A673 (cell line): ENCODE measurements around the gene MTMR2. TPM values are rescaled to one million over a fixed set of nuclear protein-coding genes. Genes with fewer than 3 reads are reported as not detected.

Experiments
- BruUV-seq: library from RNA; stranded (reverse); fragments of 400-500 nt; replicated peaks from 2 replicates; lab custom pipeline; 2021; lab: Mats Ljungman, UMichigan
- CTCF ChIA-PET: fragments of 300-600 bp; sonication (Branson Sonifier 250); formaldehyde crosslinking; loops from one replicate; lab custom pipeline; 2022; ENCODE audit warnings: antibody characterized with exemption; lab: Charles Lee
- POLR2A ChIA-PET: fragments of 300-600 bp; sonication (Branson Sonifier 250); formaldehyde crosslinking; loops from one replicate; lab custom pipeline; 2022; ENCODE audit warnings: antibody characterized with exemption; ENCODE audit not compliant: low non-redundant PET; lab: Charles Lee
- DNase-seq: peaks from one replicate; pipeline ENCODE4 v3.0.0-alpha.2; 2015; ENCODE audit warnings: low spot score
- H3K27ac ChIP-seq: fragments of 200-600 bp; sonication (generic); 2 replicates; pipeline ENCODE4 v1.5.1; 2016; ENCODE audit warnings: mixed run types, low read depth, mild to moderate bottlenecking, mixed read lengths, antibody characterized with exemption, low read length; ENCODE audit not compliant: poor library complexity, severe bottlenecking
- H3K27me3 ChIP-seq: fragments of 200-600 bp; sonication (generic); replicated peaks from 2 replicates; pipeline ENCODE4 v1.6.1; 2017; ENCODE audit warnings: mixed run types, low read depth, mild to moderate bottlenecking, mixed read lengths, antibody characterized with exemption, low read length; ENCODE audit not compliant: insufficient read depth, poor library complexity
- H3K36me3 ChIP-seq: fragments of 200-600 bp; sonication (generic); 2 replicates; pipeline ENCODE4 v1.6.1; 2016; ENCODE audit warnings: mixed run types, mild to moderate bottlenecking, mixed read lengths, antibody characterized with exemption, low read length; ENCODE audit not compliant: insufficient read depth, poor library complexity, severe bottlenecking
- H3K4me1 ChIP-seq: fragments of 200-600 bp; sonication (generic); 2 replicates; pipeline ENCODE4 v1.6.1; 2017; ENCODE audit warnings: mixed run types, mild to moderate bottlenecking, mixed read lengths, antibody characterized with exemption, low read length; ENCODE audit not compliant: insufficient read depth, poor library complexity, severe bottlenecking
- H3K4me3 ChIP-seq: fragments of 200-600 bp; sonication (generic); 2 replicates; pipeline ENCODE4 v1.5.1; 2016; ENCODE audit warnings: low read depth, mixed run types, mild to moderate bottlenecking, mixed read lengths, low read length; ENCODE audit not compliant: poor library complexity, severe bottlenecking
- H3K9me3 ChIP-seq: fragments of 200-600 bp; sonication (generic); 2 replicates; pipeline ENCODE4 v1.6.1; 2016; ENCODE audit warnings: mixed run types, low read depth, mild to moderate bottlenecking, mixed read lengths, antibody characterized with exemption, low read length; ENCODE audit not compliant: poor library complexity, severe bottlenecking
- EZH2 ChIP-seq: fragments of 200-600 bp; sonication (generic); IDR thresholded peaks from 2 replicates; pipeline ENCODE4 v1.6.1; 2017; ENCODE audit warnings: borderline replicate concordance, low read depth, mild to moderate bottlenecking, mixed read lengths, antibody characterized with exemption, low read length; ENCODE audit not compliant: poor library complexity, severe bottlenecking
- intact Hi-C: fragments of 100-400 bp; cut with micrococcal nuclease; formaldehyde crosslinking; loops from one replicate; pipeline ENCODE4 v1.10.0; 2022; ENCODE audit not compliant: unreplicated experiment
- total RNA-seq: library from RNA; stranded (reverse); gene quantifications from 2 replicates; pipeline ENCODE4 v1.2.3, GENCODE V29; 2021
- TF ChIP-seq, protein P1 (sequence below): fragments of 300-800, 200-600 bp; sonication (generic); conservative IDR thresholded peaks from 2 replicates; pipeline ENCODE4 v1.5.1; 2017; ENCODE audit warnings: low read depth, mild to moderate bottlenecking, antibody characterized with exemption, low read length, moderate library complexity, mixed read lengths

The MTMR2 gene
- total RNA-seq, 1 experiment from 2014 or later: 58.6 TPM

DNA sequence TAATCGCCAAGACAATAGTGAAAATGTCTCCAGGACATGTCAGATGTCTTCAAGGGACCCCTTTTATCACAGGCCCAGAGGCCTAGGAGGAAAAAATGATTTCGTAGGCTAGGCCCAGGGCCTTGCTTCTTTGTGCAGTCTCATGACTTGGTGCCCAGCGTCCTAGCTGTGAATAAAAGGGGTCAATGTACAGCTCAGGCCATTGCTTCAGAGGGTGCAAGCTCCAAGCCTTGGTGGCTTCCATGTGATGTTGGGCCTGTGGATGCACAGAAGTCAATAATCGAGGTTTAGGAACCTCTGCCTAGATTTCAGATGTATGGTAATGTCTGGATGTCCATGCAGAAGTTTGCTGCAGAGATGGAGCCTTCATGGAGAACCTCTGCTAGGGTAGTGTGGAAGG, 20.7 kb upstream of the MTMR2 start:
- no TSS peak for BruUV-seq
- H3K9me3 ChIP-seq: peaks cover 9% of the 10 kb centered on the region
- H3K27me3 ChIP-seq: no peaks in the 10 kb centered on the region
- no peaks in the 10 kb centered on the region for H3K36me3 ChIP-seq
- H3K4me1 ChIP-seq: no peaks in the 10 kb centered on the region
- no peak overlapping the region for H3K27ac ChIP-seq
- DNase-seq: no peak
- no peak for TF ChIP-seq EZH2
- TF ChIP-seq, protein P1, sequence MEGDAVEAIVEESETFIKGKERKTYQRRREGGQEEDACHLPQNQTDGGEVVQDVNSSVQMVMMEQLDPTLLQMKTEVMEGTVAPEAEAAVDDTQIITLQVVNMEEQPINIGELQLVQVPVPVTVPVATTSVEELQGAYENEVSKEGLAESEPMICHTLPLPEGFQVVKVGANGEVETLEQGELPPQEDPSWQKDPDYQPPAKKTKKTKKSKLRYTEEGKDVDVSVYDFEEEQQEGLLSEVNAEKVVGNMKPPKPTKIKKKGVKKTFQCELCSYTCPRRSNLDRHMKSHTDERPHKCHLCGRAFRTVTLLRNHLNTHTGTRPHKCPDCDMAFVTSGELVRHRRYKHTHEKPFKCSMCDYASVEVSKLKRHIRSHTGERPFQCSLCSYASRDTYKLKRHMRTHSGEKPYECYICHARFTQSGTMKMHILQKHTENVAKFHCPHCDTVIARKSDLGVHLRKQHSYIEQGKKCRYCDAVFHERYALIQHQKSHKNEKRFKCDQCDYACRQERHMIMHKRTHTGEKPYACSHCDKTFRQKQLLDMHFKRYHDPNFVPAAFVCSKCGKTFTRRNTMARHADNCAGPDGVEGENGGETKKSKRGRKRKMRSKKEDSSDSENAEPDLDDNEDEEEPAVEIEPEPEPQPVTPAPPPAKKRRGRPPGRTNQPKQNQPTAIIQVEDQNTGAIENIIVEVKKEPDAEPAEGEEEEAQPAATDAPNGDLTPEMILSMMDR: no peak
- intact Hi-C loops: no loop called here
- ChIA-PET POLR2A (no interaction called here), CTCF (no interaction called here)
- no peak overlapping the region for H3K4me3 ChIP-seq

DNA sequence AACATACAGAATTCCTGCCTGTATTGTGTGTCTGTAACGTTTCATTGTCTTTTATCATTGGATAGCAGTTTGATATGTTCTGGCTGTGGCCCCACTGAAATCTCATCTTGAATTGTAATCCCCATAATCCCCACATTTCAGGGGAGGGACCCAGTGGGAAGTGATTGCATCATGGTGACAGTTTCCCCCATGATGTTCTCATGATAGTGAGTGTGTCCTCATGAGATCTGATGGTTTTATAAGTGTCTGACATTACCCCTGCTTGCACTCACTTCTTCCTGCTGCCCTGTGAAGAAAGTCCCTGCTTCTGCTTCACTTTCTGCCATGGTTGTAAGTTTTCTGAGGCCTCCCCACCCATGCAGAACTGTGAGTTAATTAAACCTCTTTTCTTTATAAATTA, 19.6 kb upstream of the MTMR2 start:
- no peak for TF ChIP-seq EZH2
- TF ChIP-seq, protein P1: no peak
- Histone ChIP-seq H3K27me3 (no peaks in the 10 kb centered on the region), H3K4me3 (no peak overlapping the region), H3K36me3 (no peaks in the 10 kb centered on the region), H3K27ac (no peak overlapping the region), H3K4me1 (no peaks in the 10 kb centered on the region), H3K9me3 (peaks cover 9% of the 10 kb centered on the region)
- no TSS peak for BruUV-seq
- CTCF ChIA-PET: no interaction called here
- POLR2A ChIA-PET: no interaction called here
- DNase-seq: no peak
- intact Hi-C loops: no loop called here

DNA sequence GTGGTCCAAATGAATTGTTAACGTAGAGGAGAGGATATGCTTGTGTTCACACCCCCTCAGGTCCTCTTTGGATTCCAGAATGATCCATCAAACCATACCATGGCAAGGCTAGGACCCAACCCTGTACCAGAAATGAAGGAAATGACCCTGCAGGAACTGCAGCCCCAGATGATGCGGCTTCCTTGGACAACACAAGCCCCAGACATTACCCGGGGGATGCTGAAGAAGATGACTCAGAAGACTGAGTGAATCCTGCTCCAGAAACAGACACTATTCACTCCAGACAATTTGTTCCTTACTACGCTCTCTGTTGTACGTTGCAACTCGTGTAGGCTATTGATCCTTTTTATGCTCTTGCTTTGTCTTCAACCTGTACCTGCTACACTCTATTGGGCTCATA, 15.2 kb upstream of the MTMR2 start:
- no peak overlapping the region for H3K27ac ChIP-seq
- H3K9me3 ChIP-seq: peaks cover under 1% of the 10 kb centered on the region
- intact Hi-C loops: no loop called here
- ChIA-PET CTCF (no interaction called here), POLR2A (no interaction called here)
- no peak for TF ChIP-seq EZH2
- TF ChIP-seq, protein P1: no peak
- DNase-seq: no peak
- H3K27me3 ChIP-seq: no peaks in the 10 kb centered on the region
- no peaks in the 10 kb centered on the region for H3K4me1 ChIP-seq
- H3K36me3 ChIP-seq: no peaks in the 10 kb centered on the region
- BruUV-seq: no TSS peak
- H3K4me3 ChIP-seq: no peak overlapping the region
